Stimulated activated effector memory CD8-positive, alpha-beta T cell treated with anti-CD3 and anti-CD28 coated beads, Interleukin-12 subunit alpha, Interleukin-12 subunit beta, amount 100 ng/mL, for 72 hours (primary cell): ENCODE data around the gene FPR3.
"Not testable (repeated sequence)": the region's sequence is repeated elsewhere in the genome, so short reads cannot be mapped to it uniquely, and the experiment has no call there.

Source experiments
- ATAC-seq: fragments of 150-1000 bp; cut with Tn5 transposase; 2 replicates; pipeline ENCODE4 v1.10.0; 2021
- DNase-seq, 2 donors: peaks; one replicate each; pipeline ENCODE4 v3.0.0; 2021 to 2022; ENCODE audit warnings: low spot score in 2 of 2
- H3K27ac Mint-ChIP-seq: one replicate; pipeline ENCODE4 v1.8.0; 2022; ENCODE audit warnings: mild to moderate bottlenecking, mixed read lengths
- H3K36me3 Mint-ChIP-seq: one replicate; pipeline ENCODE4 v1.8.0; 2022; ENCODE audit warnings: mild to moderate bottlenecking, mixed read lengths
- H3K4me1 Mint-ChIP-seq: one replicate; pipeline ENCODE4 v1.8.0; 2022; ENCODE audit warnings: mixed read lengths
- H3K4me3 Mint-ChIP-seq: one replicate; pipeline ENCODE4 v1.8.0; 2022; ENCODE audit warnings: mild to moderate bottlenecking, mixed read lengths
- H3K9me3 Mint-ChIP-seq: one replicate; pipeline ENCODE4 v1.8.0; 2022; ENCODE audit warnings: mixed read lengths

The FPR3 gene

GRCh38 chr19:51794885-51795490 lies at the start of gene FPR3:
Gene FPR3 (plus strand): TSS chr19:51795157. CDS start chr19:51823749, 28,592 bp downstream.
- no peaks in the 10 kb centered on the region for H3K4me1 Mint-ChIP-seq
- no peaks in the 10 kb centered on the region for H3K36me3 Mint-ChIP-seq
- H3K27ac Mint-ChIP-seq = no peak within 1 kb of the TSS
- no peak within 1 kb of the TSS for H3K4me3 Mint-ChIP-seq
- ATAC-seq (no peak), DNase-seq (no peak)
- H3K9me3 Mint-ChIP-seq = peaks cover 25% of the 10 kb centered on the region

- ATAC-seq (no peak), DNase-seq (no peak)
- Mint-ChIP-seq H3K4me1 (no peaks in the 10 kb centered on the region), H3K9me3 (peaks cover 13% of the 10 kb centered on the region), H3K4me3 (no peak overlapping the region), H3K27ac (no peak overlapping the region), H3K36me3 (no peaks in the 10 kb centered on the region)
Measured at GRCh38 chr19:51746731-51747130, 48.2 kb upstream of the FPR3 start.

GRCh38 chr19:51749979-51750378 lies 45.0 kb upstream of the FPR3 start:
- ATAC-seq = no peak
- H3K36me3 Mint-ChIP-seq = no peaks in the 10 kb centered on the region
- peaks cover 16% of the 10 kb centered on the region for H3K9me3 Mint-ChIP-seq
- no peak overlapping the region for H3K4me3 Mint-ChIP-seq
- H3K4me1 Mint-ChIP-seq = no peaks in the 10 kb centered on the region
- no peak overlapping the region for H3K27ac Mint-ChIP-seq
- no peak for DNase-seq

GRCh38 chr19:51750400-51751094 lies 44.4 kb upstream of the FPR3 start:
- DNase-seq = no peak
- no peaks in the 10 kb centered on the region for H3K4me1 Mint-ChIP-seq
- H3K9me3 Mint-ChIP-seq = peaks cover 13% of the 10 kb centered on the region
- H3K27ac Mint-ChIP-seq = no peak overlapping the region
- no peak for ATAC-seq
- H3K36me3 Mint-ChIP-seq = no peaks in the 10 kb centered on the region
- no peak overlapping the region for H3K4me3 Mint-ChIP-seq

GRCh38 chr19:51751655-51752054 lies 43.3 kb upstream of the FPR3 start, which contains the start of gene FPR1:
Gene FPR1 (minus strand): TSS chr19:51751878. CDS start chr19:51746994, 4,884 bp downstream.
- ATAC-seq = no peak
- H3K4me1 Mint-ChIP-seq = no peaks in the 10 kb centered on the region
- H3K36me3 Mint-ChIP-seq = no peaks in the 10 kb centered on the region
- peaks cover 15% of the 10 kb centered on the region for H3K9me3 Mint-ChIP-seq
- no peak within 1 kb of the TSS for H3K4me3 Mint-ChIP-seq
- no peak for DNase-seq
- H3K27ac Mint-ChIP-seq = no peak within 1 kb of the TSS

- peaks cover 14% of the 10 kb centered on the region for H3K9me3 Mint-ChIP-seq
- no peaks in the 10 kb centered on the region for H3K36me3 Mint-ChIP-seq
- H3K4me3 Mint-ChIP-seq = no peak overlapping the region
- DNase-seq (no peak), ATAC-seq (no peak)
- no peaks in the 10 kb centered on the region for H3K4me1 Mint-ChIP-seq
- no peak overlapping the region for H3K27ac Mint-ChIP-seq
Measured at GRCh38 chr19:51754109-51754508, 40.8 kb upstream of the FPR3 start.

- Mint-ChIP-seq H3K36me3 (no peaks in the 10 kb centered on the region), H3K4me1 (no peaks in the 10 kb centered on the region), H3K27ac (no peak overlapping the region), H3K4me3 (no peak overlapping the region), H3K9me3 (peaks cover 13% of the 10 kb centered on the region)
- no peak for DNase-seq
- ATAC-seq = no peak
Measured at GRCh38 chr19:51754770-51755169, 40.2 kb upstream of the FPR3 start.

GRCh38 chr19:51755571-51755970 lies 39.4 kb upstream of the FPR3 start:
- H3K27ac Mint-ChIP-seq = no peak overlapping the region
- ATAC-seq (no peak), DNase-seq (no peak)
- peaks cover 17% of the 10 kb centered on the region for H3K9me3 Mint-ChIP-seq
- H3K4me3 Mint-ChIP-seq = no peak overlapping the region
- H3K36me3 Mint-ChIP-seq = no peaks in the 10 kb centered on the region
- H3K4me1 Mint-ChIP-seq = no peaks in the 10 kb centered on the region

GRCh38 chr19:51760697-51761356 lies 34.1 kb upstream of the FPR3 start, which contains the start of gene FPR2:
Gene FPR2 (plus strand): TSS chr19:51761180. CDS start chr19:51768659, 7,479 bp downstream.
- Mint-ChIP-seq H3K36me3 (no peaks in the 10 kb centered on the region), H3K27ac (no peak within 1 kb of the TSS), H3K4me1 (no peaks in the 10 kb centered on the region), H3K9me3 (peaks cover 15% of the 10 kb centered on the region), H3K4me3 (no peak within 1 kb of the TSS)
- no peak for ATAC-seq
- no peak for DNase-seq

- Mint-ChIP-seq H3K27ac (no peak overlapping the region), H3K36me3 (no peaks in the 10 kb centered on the region), H3K4me1 (no peaks in the 10 kb centered on the region), H3K9me3 (peaks cover 15% of the 10 kb centered on the region), H3K4me3 (no peak overlapping the region)
- no peak for DNase-seq
- no peak for ATAC-seq
Measured at GRCh38 chr19:51761696-51762095, 33.3 kb upstream of the FPR3 start.

- Mint-ChIP-seq H3K27ac (no peak overlapping the region), H3K4me1 (no peaks in the 10 kb centered on the region), H3K36me3 (no peaks in the 10 kb centered on the region), H3K9me3 (peaks cover 8% of the 10 kb centered on the region), H3K4me3 (no peak overlapping the region)
- DNase-seq (no peak), ATAC-seq (no peak)
Measured at GRCh38 chr19:51765086-51765485, 29.9 kb upstream of the FPR3 start.

GRCh38 chr19:51766461-51766860 lies 28.5 kb upstream of the FPR3 start:
- H3K27ac Mint-ChIP-seq = no peak overlapping the region

GRCh38 chr19:51771376-51772130 lies 23.4 kb upstream of the FPR3 start:
- no peak for ATAC-seq
- no peak for DNase-seq
- Mint-ChIP-seq H3K27ac (no peak overlapping the region), H3K4me1 (no peaks in the 10 kb centered on the region), H3K36me3 (no peaks in the 10 kb centered on the region), H3K4me3 (no peak overlapping the region), H3K9me3 (peaks cover under 1% of the 10 kb centered on the region)

More at GRCh38 chr19:51766461-51766860, 28.5 kb upstream of the FPR3 start:
- DNase-seq (no peak), ATAC-seq (no peak)
- no peaks in the 10 kb centered on the region for H3K36me3 Mint-ChIP-seq
- no peaks in the 10 kb centered on the region for H3K4me1 Mint-ChIP-seq
- peaks cover 7% of the 10 kb centered on the region for H3K9me3 Mint-ChIP-seq
- no peak overlapping the region for H3K4me3 Mint-ChIP-seq

GRCh38 chr19:51772977-51773376 lies 22.0 kb upstream of the FPR3 start:
- Mint-ChIP-seq H3K27ac (no peak overlapping the region), H3K36me3 (no peaks in the 10 kb centered on the region), H3K9me3 (peaks cover 2% of the 10 kb centered on the region), H3K4me1 (peaks cover 2% of the 10 kb centered on the region), H3K4me3 (no peak overlapping the region)
- DNase-seq (no peak), ATAC-seq (no peak)

GRCh38 chr19:51776561-51776960 lies 18.4 kb upstream of the FPR3 start:
- not testable (repeated sequence) for H3K9me3 Mint-ChIP-seq, DNase-seq, H3K27ac Mint-ChIP-seq, H3K36me3 Mint-ChIP-seq, H3K4me1 Mint-ChIP-seq, ATAC-seq, H3K4me3 Mint-ChIP-seq
